IMR-90 (cell line): ENCODE measurements around the gene BUB1B.

ENCODE experiments used
- MAFK ChIP-seq: IDR thresholded peaks from 2 replicates; pipeline ENCODE4 v1.6.1; 2012; ENCODE audit warnings: low read depth, low read length, improper control_type of control experiment
- POLR2A ChIP-seq: IDR thresholded peaks from 2 replicates; pipeline ENCODE4 v1.6.1; 2012; ENCODE audit warnings: mild to moderate bottlenecking, low read depth, low read length
- RCOR1 ChIP-seq: IDR thresholded peaks from 2 replicates; pipeline ENCODE4 v1.6.1; 2012; ENCODE audit warnings: mild to moderate bottlenecking, low read length, improper control_type of control experiment; ENCODE audit not compliant: insufficient replicate concordance
- SMC3 ChIP-seq: fragments of 150-350 bp; IDR thresholded peaks from 2 replicates; pipeline ENCODE4 v1.6.1; 2016; ENCODE audit warnings: low read depth, mild to moderate bottlenecking, antibody characterized with exemption, low read length, moderate library complexity
- TF ChIP-seq, protein P1 (sequence below): conservative IDR thresholded peaks from 2 replicates; pipeline ENCODE4 v1.5.1; 2012; ENCODE audit warnings: mild to moderate bottlenecking, low read depth, low read length, improper control_type of control experiment

DNA sequence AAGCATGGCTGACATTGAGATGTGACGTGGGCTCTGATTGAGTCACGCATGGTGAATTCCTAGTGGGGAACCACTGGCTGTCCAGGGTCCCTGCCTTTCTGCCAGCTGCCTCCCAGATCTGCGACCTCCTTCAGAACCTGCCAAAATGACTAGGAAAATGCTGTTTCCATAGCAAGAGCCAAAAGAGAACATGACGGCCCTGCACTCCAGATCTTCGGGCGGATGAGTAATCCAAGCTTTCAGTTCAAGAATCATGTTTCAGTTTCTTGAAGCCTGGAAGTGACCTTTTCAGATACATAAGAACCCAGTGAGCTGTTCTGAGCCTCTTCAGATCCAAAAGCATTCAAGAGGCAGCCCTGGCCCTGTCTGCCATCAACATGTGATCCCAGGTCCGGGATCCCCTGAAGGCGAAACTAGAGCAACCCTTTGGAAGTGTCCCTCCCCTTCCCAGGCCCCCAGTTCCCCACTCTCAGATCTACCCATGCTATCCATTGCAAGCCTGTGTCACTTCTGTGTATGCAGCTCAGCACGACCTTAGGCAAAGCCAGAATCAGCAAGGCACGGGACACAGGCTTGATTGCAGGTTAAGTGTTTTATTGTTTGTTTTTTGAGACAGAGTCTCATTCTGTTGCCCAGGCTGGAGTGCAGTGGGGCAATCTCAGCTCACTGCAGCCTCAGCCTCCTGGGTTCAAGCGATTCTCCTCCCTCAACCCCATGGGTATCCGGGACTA, 102.3 kb downstream of the BUB1B start:
- no peak for TF ChIP-seq MAFK
- TF ChIP-seq, protein P1, sequence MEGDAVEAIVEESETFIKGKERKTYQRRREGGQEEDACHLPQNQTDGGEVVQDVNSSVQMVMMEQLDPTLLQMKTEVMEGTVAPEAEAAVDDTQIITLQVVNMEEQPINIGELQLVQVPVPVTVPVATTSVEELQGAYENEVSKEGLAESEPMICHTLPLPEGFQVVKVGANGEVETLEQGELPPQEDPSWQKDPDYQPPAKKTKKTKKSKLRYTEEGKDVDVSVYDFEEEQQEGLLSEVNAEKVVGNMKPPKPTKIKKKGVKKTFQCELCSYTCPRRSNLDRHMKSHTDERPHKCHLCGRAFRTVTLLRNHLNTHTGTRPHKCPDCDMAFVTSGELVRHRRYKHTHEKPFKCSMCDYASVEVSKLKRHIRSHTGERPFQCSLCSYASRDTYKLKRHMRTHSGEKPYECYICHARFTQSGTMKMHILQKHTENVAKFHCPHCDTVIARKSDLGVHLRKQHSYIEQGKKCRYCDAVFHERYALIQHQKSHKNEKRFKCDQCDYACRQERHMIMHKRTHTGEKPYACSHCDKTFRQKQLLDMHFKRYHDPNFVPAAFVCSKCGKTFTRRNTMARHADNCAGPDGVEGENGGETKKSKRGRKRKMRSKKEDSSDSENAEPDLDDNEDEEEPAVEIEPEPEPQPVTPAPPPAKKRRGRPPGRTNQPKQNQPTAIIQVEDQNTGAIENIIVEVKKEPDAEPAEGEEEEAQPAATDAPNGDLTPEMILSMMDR, result no peak
- no peak for TF ChIP-seq RCOR1
- TF ChIP-seq SMC3, result no peak
- TF ChIP-seq POLR2A, result no peak
